HCT116 (cell line): ENCODE measurements around the gene MGST2. TPM values are rescaled to one million over a fixed set of nuclear protein-coding genes. Genes with fewer than 3 reads are reported as not detected.

Experiments used
- ATAC-seq: fragments of 200-7000 bp; cut with Tn5 transposase; 2 replicates; pipeline ENCODE4 v1.9.1; 2020; ENCODE audit warnings: mild to moderate bottlenecking, moderate library complexity
- BruUV-seq: library from RNA; stranded (reverse); fragments of 400-500 nt; replicated peaks from 2 replicates; lab custom pipeline; 2021; lab: Mats Ljungman, UMichigan
- CTCF ChIA-PET: fragments of 300-600 bp; sonication (Branson Sonifier 250); formaldehyde crosslinking; loops from one replicate; lab custom pipeline; 2021; ENCODE audit warnings: antibody characterized with exemption; lab: Charles Lee
- POLR2A ChIA-PET: fragments of 300-600, 350-600 bp; sonication (Branson Sonifier 250); formaldehyde crosslinking; loops from one replicate; lab custom pipeline; 2021; ENCODE audit warnings: antibody characterized with exemption; lab: Charles Lee
- RAD21 ChIA-PET, 2 experiments: fragments of 300-600 bp; sonication (Branson Sonifier 250); formaldehyde crosslinking; loops; one replicate each; lab custom pipeline; 2023; ENCODE audit warnings: low total read pairs in 2 of 2; ENCODE audit not compliant: uncharacterized antibody in 2 of 2, unreplicated experiment in 2 of 2, low non-redundant PET in 1 of 2; lab: Charles Lee
- DNase-seq: peaks from one replicate; pipeline ENCODE4 v3.0.0-alpha.2; 2010; ENCODE audit warnings: low read depth, low spot score
- H2AFZ ChIP-seq: fragments of 200-600 bp; shearing (Covaris generic), sonication (generic); 2 replicates; pipeline ENCODE4 v1.6.1; 2017; ENCODE audit warnings: low read depth, mixed run types, mixed read lengths, antibody characterized with exemption, low read length; ENCODE audit not compliant: poor library complexity, severe bottlenecking
- H3K27ac ChIP-seq: 2 replicates; pipeline ENCODE4 v1.5.1; 2012; ENCODE audit warnings: low read depth, low read length
- H3K27me3 ChIP-seq: fragments of 200-600 bp; sonication (generic); 2 replicates; pipeline ENCODE4 v1.6.1; 2016; ENCODE audit warnings: mixed run types, low read length, mixed read lengths; ENCODE audit not compliant: insufficient read depth
- H3K36me3 ChIP-seq, 2 experiments: fragments of 200-500 bp in 1 of 2; fragments of 200-600 bp in 1 of 2; sonication (Bioruptor generic) in 1 of 2; sonication (generic) in 1 of 2; 2 replicates each; pipeline versions ENCODE4 v1.5.1 to v1.6.1; 2014 to 2016; ENCODE audit warnings: low read length in 2 of 2, inconsistent platforms in 1 of 2, mixed read lengths in 1 of 2, mixed run types in 1 of 2; ENCODE audit not compliant: insufficient read depth in 2 of 2, control insufficient read depth in 1 of 2
- H3K4me1 ChIP-seq, 2 experiments: fragments of 200-600 bp in 1 of 2; sonication (generic) in 1 of 2; 2 replicates each; pipeline versions ENCODE4 v1.5.1 to v1.6.1; 2012 to 2017; ENCODE audit warnings: low read length in 2 of 2, inconsistent platforms in 1 of 2, mild to moderate bottlenecking in 1 of 2, mixed read lengths in 1 of 2, mixed run types in 1 of 2, moderate library complexity in 1 of 2; ENCODE audit not compliant: insufficient read depth in 2 of 2, control insufficient read depth in 1 of 2
- H3K4me2 ChIP-seq: fragments of 200-600 bp; sonication (generic); 2 replicates; pipeline ENCODE4 v1.6.1; 2017; ENCODE audit warnings: mixed run types, low read length, mixed read lengths
- H3K4me3 ChIP-seq, 2 experiments: fragments of 200-600 bp in 1 of 2; sonication (generic) in 1 of 2; replicated peaks in 1 of 2; 2 replicates each; pipeline ENCODE4 v1.5.1; 2011 to 2016; ENCODE audit warnings: low read length in 2 of 2, control low read depth in 1 of 2, low read depth in 1 of 2, mild to moderate bottlenecking in 1 of 2, mixed read lengths in 1 of 2, mixed run types in 1 of 2
- H3K79me2 ChIP-seq: fragments of 200-600 bp; sonication (generic); 2 replicates; pipeline ENCODE4 v1.6.1; 2017; ENCODE audit warnings: mild to moderate bottlenecking, mixed run types, low read length, moderate library complexity, mixed read lengths; ENCODE audit not compliant: insufficient read depth
- H3K9ac ChIP-seq: fragments of 200-600 bp; sonication (generic); 2 replicates; pipeline ENCODE4 v1.6.1; 2016; ENCODE audit warnings: low read length, mixed read lengths
- H3K9me2 ChIP-seq: fragments of 200-600 bp; sonication (generic), shearing (Covaris generic); 2 replicates; pipeline ENCODE4 v1.6.1; 2017; ENCODE audit warnings: mixed run types, mild to moderate bottlenecking, moderate library complexity; ENCODE audit not compliant: insufficient read depth
- H3K9me3 ChIP-seq, 2 experiments: fragments of 200-500 bp in 1 of 2; fragments of 200-600 bp in 1 of 2; sonication (Bioruptor generic) in 1 of 2; sonication (generic) in 1 of 2; 2 replicates each; pipeline ENCODE4 v1.6.1; 2014 to 2017; ENCODE audit warnings: low read length in 2 of 2, mixed read lengths in 2 of 2, inconsistent platforms in 1 of 2, low read depth in 1 of 2, mild to moderate bottlenecking in 1 of 2, mixed run types in 1 of 2, moderate library complexity in 1 of 2; ENCODE audit not compliant: control insufficient read depth in 1 of 2, insufficient read depth in 1 of 2
- H4K20me1 ChIP-seq: fragments of 200-600 bp; sonication (generic), shearing (Covaris generic); 2 replicates; pipeline ENCODE4 v1.6.1; 2017; ENCODE audit warnings: mixed run types, mild to moderate bottlenecking, moderate library complexity; ENCODE audit not compliant: insufficient read depth
- CBX3 ChIP-seq: IDR thresholded peaks from 2 replicates; pipeline ENCODE4 v1.6.1; 2012; ENCODE audit warnings: low read depth
- CEBPB ChIP-seq: IDR thresholded peaks from 2 replicates; pipeline ENCODE4 v1.6.1; 2012; ENCODE audit warnings: low read depth
- EGR1 ChIP-seq: IDR thresholded peaks from 2 replicates; pipeline ENCODE4 v1.6.1; 2012; ENCODE audit warnings: low read depth
- EZH2 ChIP-seq: fragments of 200-600 bp; sonication (generic); IDR thresholded peaks from 2 replicates; pipeline ENCODE4 v1.6.1; 2017; ENCODE audit warnings: antibody characterized with exemption, mixed run types
- POLR2A ChIP-seq: IDR thresholded peaks from 2 replicates; pipeline ENCODE4 v1.7.0; 2011; ENCODE audit warnings: borderline replicate concordance; ENCODE audit not compliant: insufficient read depth, insufficient read length; ENCODE audit errors: extremely low read depth
- RAD21 ChIP-seq: IDR thresholded peaks from 2 replicates; pipeline ENCODE4 v1.6.1; 2012; ENCODE audit warnings: low read depth, mild to moderate bottlenecking
- SP1 ChIP-seq: IDR thresholded peaks from 2 replicates; pipeline ENCODE4 v1.6.1; 2012; ENCODE audit warnings: low read depth
- TCF7L2 ChIP-seq: IDR thresholded peaks from 2 replicates; pipeline ENCODE4 v1.7.0; 2011; ENCODE audit warnings: borderline replicate concordance, inconsistent platforms; ENCODE audit not compliant: insufficient read depth, insufficient read length; ENCODE audit errors: extremely low read depth
- ZNF274 ChIP-seq: fragments of 200-500 bp; sonication (Bioruptor generic); IDR thresholded peaks from 2 replicates; pipeline ENCODE4 v1.6.1; 2014; ENCODE audit warnings: mild to moderate bottlenecking, low read depth, low read length, inconsistent platforms
- intact Hi-C: fragments of 100-400 bp; cut with micrococcal nuclease; formaldehyde crosslinking; loops from 2 replicates; pipeline ENCODE4 v1.10.0; 2022
- total RNA-seq: library from RNA; stranded (reverse); gene quantifications from one replicate; pipeline ENCODE4 v1.2.1, GENCODE V29; 2021; ENCODE audit not compliant: unreplicated experiment
- TF ChIP-seq, protein P1 (sequence below): IDR thresholded peaks from 2 replicates; pipeline ENCODE4 v1.6.1; 2012
- TF ChIP-seq, protein P2 (sequence below): IDR thresholded peaks from 2 replicates; pipeline ENCODE4 v1.6.1; 2012
- TF ChIP-seq, protein P3 (sequence below): IDR thresholded peaks from 2 replicates; pipeline ENCODE4 v1.6.1; 2012; ENCODE audit warnings: low read depth

Gene MGST2
- total RNA-seq, 1 experiment from 2014 or later: 24.3 TPM

DNA sequence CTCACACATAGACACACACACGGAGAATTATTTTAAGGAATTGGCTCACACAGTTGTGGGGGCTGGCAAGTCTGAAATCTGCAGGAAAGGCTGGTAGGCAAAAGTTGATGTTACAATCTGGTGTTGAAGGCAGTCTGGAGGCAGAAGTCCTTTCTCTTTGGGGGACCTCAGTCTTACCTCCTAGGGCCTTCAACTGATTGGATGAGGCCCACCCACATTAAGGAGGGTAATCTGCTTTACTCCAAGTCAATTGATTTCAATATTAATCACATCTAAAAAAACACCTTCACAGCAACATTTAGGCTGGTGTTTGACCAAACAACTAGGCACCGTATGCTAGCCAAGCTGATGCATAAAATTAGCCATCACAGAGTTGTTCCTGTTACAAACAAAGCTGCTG lies 10.7 kb downstream of the MGST2 start:
- Histone ChIP-seq H3K27me3 (no peaks in the 10 kb centered on the region), H3K79me2 (no peaks in the 10 kb centered on the region), H3K9ac (no peak overlapping the region), H3K36me3 (no peaks in the 10 kb centered on the region), H3K9me3 (no peaks in the 10 kb centered on the region), H3K4me3 (no peak overlapping the region), H4K20me1 (no peaks in the 10 kb centered on the region), H2AFZ (no peak overlapping the region), H3K4me1 (no peaks in the 10 kb centered on the region), H3K9me2 (no peaks in the 10 kb centered on the region), H3K4me2 (no peak overlapping the region), H3K27ac (no peak overlapping the region)
- ChIA-PET CTCF (no interaction called here), POLR2A (no interaction called here), RAD21 (no interaction called here)
- no TSS peak for BruUV-seq
- DNase-seq: no peak
- ATAC-seq: no peak
- intact Hi-C loops: no loop called here
- TF ChIP-seq ZNF274 (no peak), EZH2 (no peak), EGR1 (no peak), CEBPB (no peak), POLR2A (no peak), TCF7L2 (no peak), RAD21 (no peak), CBX3 (no peak), SP1 (no peak)
- TF ChIP-seq, protein P1, sequence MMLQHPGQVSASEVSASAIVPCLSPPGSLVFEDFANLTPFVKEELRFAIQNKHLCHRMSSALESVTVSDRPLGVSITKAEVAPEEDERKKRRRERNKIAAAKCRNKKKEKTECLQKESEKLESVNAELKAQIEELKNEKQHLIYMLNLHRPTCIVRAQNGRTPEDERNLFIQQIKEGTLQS: no peak
- TF ChIP-seq, protein P2, sequence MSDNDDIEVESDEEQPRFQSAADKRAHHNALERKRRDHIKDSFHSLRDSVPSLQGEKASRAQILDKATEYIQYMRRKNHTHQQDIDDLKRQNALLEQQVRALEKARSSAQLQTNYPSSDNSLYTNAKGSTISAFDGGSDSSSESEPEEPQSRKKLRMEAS: no peak
- TF ChIP-seq, protein P3, sequence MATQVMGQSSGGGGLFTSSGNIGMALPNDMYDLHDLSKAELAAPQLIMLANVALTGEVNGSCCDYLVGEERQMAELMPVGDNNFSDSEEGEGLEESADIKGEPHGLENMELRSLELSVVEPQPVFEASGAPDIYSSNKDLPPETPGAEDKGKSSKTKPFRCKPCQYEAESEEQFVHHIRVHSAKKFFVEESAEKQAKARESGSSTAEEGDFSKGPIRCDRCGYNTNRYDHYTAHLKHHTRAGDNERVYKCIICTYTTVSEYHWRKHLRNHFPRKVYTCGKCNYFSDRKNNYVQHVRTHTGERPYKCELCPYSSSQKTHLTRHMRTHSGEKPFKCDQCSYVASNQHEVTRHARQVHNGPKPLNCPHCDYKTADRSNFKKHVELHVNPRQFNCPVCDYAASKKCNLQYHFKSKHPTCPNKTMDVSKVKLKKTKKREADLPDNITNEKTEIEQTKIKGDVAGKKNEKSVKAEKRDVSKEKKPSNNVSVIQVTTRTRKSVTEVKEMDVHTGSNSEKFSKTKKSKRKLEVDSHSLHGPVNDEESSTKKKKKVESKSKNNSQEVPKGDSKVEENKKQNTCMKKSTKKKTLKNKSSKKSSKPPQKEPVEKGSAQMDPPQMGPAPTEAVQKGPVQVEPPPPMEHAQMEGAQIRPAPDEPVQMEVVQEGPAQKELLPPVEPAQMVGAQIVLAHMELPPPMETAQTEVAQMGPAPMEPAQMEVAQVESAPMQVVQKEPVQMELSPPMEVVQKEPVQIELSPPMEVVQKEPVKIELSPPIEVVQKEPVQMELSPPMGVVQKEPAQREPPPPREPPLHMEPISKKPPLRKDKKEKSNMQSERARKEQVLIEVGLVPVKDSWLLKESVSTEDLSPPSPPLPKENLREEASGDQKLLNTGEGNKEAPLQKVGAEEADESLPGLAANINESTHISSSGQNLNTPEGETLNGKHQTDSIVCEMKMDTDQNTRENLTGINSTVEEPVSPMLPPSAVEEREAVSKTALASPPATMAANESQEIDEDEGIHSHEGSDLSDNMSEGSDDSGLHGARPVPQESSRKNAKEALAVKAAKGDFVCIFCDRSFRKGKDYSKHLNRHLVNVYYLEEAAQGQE: no peak
